Panc1 (cell line): ENCODE results near the gene TESMIN. TPM values are rescaled to one million over a fixed set of nuclear protein-coding genes. Genes with fewer than 3 reads are reported as not detected.

Experiments used
- ATAC-seq: fragments of 200-7000 bp; cut with Tn5 transposase; 2 replicates; pipeline ENCODE4 v1.9.1; 2020; ENCODE audit warnings: mild to moderate bottlenecking, moderate library complexity
- BruUV-seq: library from RNA; stranded (reverse); fragments of 400-500 nt; replicated peaks from 2 replicates; lab custom pipeline; 2021; lab: Mats Ljungman, UMichigan
- CTCF ChIA-PET: fragments of 300-600 bp; sonication (Branson Sonifier 250); formaldehyde crosslinking; loops from one replicate; lab custom pipeline; 2022; ENCODE audit warnings: antibody characterized with exemption; lab: Charles Lee
- POLR2A ChIA-PET: fragments of 300-600 bp; sonication (Branson Sonifier 250); formaldehyde crosslinking; loops from one replicate; lab custom pipeline; 2022; ENCODE audit warnings: antibody characterized with exemption; lab: Charles Lee
- DNase-seq: peaks from one replicate; pipeline ENCODE4 v3.0.0-alpha.2; 2010; ENCODE audit warnings: low read depth, low spot score
- H3K27ac ChIP-seq: 2 replicates; pipeline ENCODE4 v1.5.1; 2011; ENCODE audit warnings: mild to moderate bottlenecking, low read length, inconsistent platforms
- H3K27me3 ChIP-seq: fragments of 200-500 bp; sonication (Bioruptor generic); 2 replicates; pipeline ENCODE4 v1.6.0; 2014; ENCODE audit warnings: low read length, inconsistent platforms; ENCODE audit not compliant: control insufficient read depth, insufficient read depth
- H3K36me3 ChIP-seq: fragments of 200-500 bp; sonication (Bioruptor generic); 2 replicates; pipeline ENCODE4 v1.5.1; 2014; ENCODE audit warnings: inconsistent platforms, mild to moderate bottlenecking, low read length, moderate library complexity; ENCODE audit not compliant: control insufficient read depth, insufficient read depth
- H3K4me1 ChIP-seq: 2 replicates; pipeline ENCODE4 v1.5.1; 2011; ENCODE audit warnings: inconsistent platforms, mild to moderate bottlenecking, low read length, moderate library complexity; ENCODE audit not compliant: control insufficient read depth, insufficient read depth
- H3K4me3 ChIP-seq, 2 experiments: 2 replicates each; pipeline ENCODE4 v1.5.1; 2011 to 2012; ENCODE audit warnings: low read depth in 2 of 2, low read length in 2 of 2, mild to moderate bottlenecking in 2 of 2, inconsistent platforms in 1 of 2, moderate library complexity in 1 of 2
- H3K9me3 ChIP-seq: fragments of 200-500 bp; sonication (Bioruptor generic); 2 replicates; pipeline ENCODE4 v1.5.1; 2014; ENCODE audit warnings: low read depth, mild to moderate bottlenecking, inconsistent platforms, low read length, moderate library complexity; ENCODE audit not compliant: control insufficient read depth, insufficient read depth
- CTCF ChIP-seq: fragments of 450-650 bp; IDR thresholded peaks from 2 replicates; pipeline ENCODE4 v1.5.1; 2017; ENCODE audit warnings: mild to moderate bottlenecking
- POLR2AphosphoS5 ChIP-seq: IDR thresholded peaks from 2 replicates; pipeline ENCODE4 v1.6.1; 2012; ENCODE audit warnings: mild to moderate bottlenecking, low read depth, low read length, moderate library complexity
- REST ChIP-seq, 2 experiments: IDR thresholded peaks; 2 replicates each; pipeline ENCODE4 v1.6.1; 2011 to 2012; ENCODE audit warnings: low read depth in 2 of 2, control low read depth in 1 of 2, low read length in 1 of 2, mild to moderate bottlenecking in 1 of 2, moderate library complexity in 1 of 2; ENCODE audit not compliant: insufficient read depth in 1 of 2
- SIN3A ChIP-seq: IDR thresholded peaks from 2 replicates; pipeline ENCODE4 v1.6.1; 2012; ENCODE audit warnings: low read depth, mild to moderate bottlenecking, low read length, moderate library complexity, borderline replicate concordance; ENCODE audit not compliant: insufficient read depth
- TCF7L2 ChIP-seq: IDR thresholded peaks from 2 replicates; pipeline ENCODE4 v1.6.1; 2011; ENCODE audit warnings: mild to moderate bottlenecking, low read depth, low read length, inconsistent platforms
- in situ Hi-C: cut with HindIII; loops from 2 replicates; pipeline ENCODE4 v1.10.0; 2016; ENCODE audit warnings: low sequenced_read_pairs, low pct_unique_long_range_greater_than_20kb
- intact Hi-C: fragments of 100-400 bp; cut with micrococcal nuclease; formaldehyde crosslinking; loops from one replicate; pipeline ENCODE4 v1.10.0; 2022; ENCODE audit not compliant: unreplicated experiment
- total RNA-seq: library from RNA; stranded (reverse); gene quantifications from one replicate; pipeline ENCODE4 v1.2.1, GENCODE V29; 2021; ENCODE audit not compliant: unreplicated experiment

The TESMIN gene
- total RNA-seq, 1 experiment from 2014 or later, result 47.6 TPM

GRCh38 chr11:68776442-68777235 is 25.3 kb upstream of the TESMIN start:
- Histone ChIP-seq H3K4me1 (no peaks in the 10 kb centered on the region), H3K4me3 (no peak overlapping the region), H3K36me3 (peaks cover 28% of the 10 kb centered on the region), H3K27ac (no peak overlapping the region), H3K9me3 (no peaks in the 10 kb centered on the region), H3K27me3 (no peaks in the 10 kb centered on the region)
- intact Hi-C loops (no loop called here), in situ Hi-C loops (no loop called here)
- CTCF ChIA-PET, result no interaction called here
- no peak for ATAC-seq
- no peak for DNase-seq
- TF ChIP-seq TCF7L2 (no peak), REST (IDR thresholded peaks at IDR 0.05; ENCODE audit: insufficient read depth in 1 of 2, low read depth in 2 of 2, low read length in 1 of 2) (no peak), POLR2AphosphoS5 (no peak), CTCF (no peak), SIN3A (no peak)
- BruUV-seq, result no TSS peak
- POLR2A ChIA-PET, result no interaction called here

- no peak overlapping the region for H3K4me3 ChIP-seq
- CTCF ChIA-PET, result no interaction called here
Measured at GRCh38 chr11:68775951-68776388, 24.6 kb upstream of the TESMIN start.

More at GRCh38 chr11:68775951-68776388, 24.6 kb upstream of the TESMIN start:
- POLR2A ChIA-PET, result no interaction called here
- intact Hi-C loops, result no loop called here
- no peak for TF ChIP-seq POLR2AphosphoS5
- TF ChIP-seq CTCF, result no peak
- BruUV-seq, result no TSS peak
- Histone ChIP-seq H3K27ac (no peak overlapping the region), H3K27me3 (no peaks in the 10 kb centered on the region), H3K36me3 (peaks cover 35% of the 10 kb centered on the region), H3K9me3 (no peaks in the 10 kb centered on the region), H3K4me1 (no peaks in the 10 kb centered on the region)
- ATAC-seq, result no peak
- in situ Hi-C loops, result no loop called here
- DNase-seq, result no peak
